Kidney epithelial cell (primary cell): Measurements from ENCODE around the gene OTOGL. TPM values are rescaled to one million over a fixed set of nuclear protein-coding genes. Genes with fewer than 3 reads are reported as not detected.
A peak's percentile ranks its signal among the peaks of the same experiment; 100 is the strongest.

Source experiments
- DNase-seq: peaks from one replicate; pipeline ENCODE4 v3.0.0-alpha.2; 2010; ENCODE audit warnings: low read depth
- H3K27me3 ChIP-seq: 2 replicates; pipeline ENCODE4 v1.6.0; 2011; ENCODE audit warnings: low read length; ENCODE audit not compliant: control insufficient read depth, insufficient read depth
- H3K36me3 ChIP-seq: 2 replicates; pipeline ENCODE4 v1.5.1; 2011; ENCODE audit warnings: low read length; ENCODE audit not compliant: control insufficient read depth, insufficient read depth
- H3K4me3 ChIP-seq: 2 replicates; pipeline ENCODE4 v1.5.1; 2011; ENCODE audit warnings: low read depth, mild to moderate bottlenecking, control low read depth, low read length
- total RNA-seq: library from RNA; depleted of rRNA; stranded (reverse); fragments of >200 nt; gene quantifications from 2 replicates; pipeline ENCODE4 v1.2.3, GENCODE V29; 2015
- TF ChIP-seq, protein P1 (sequence below): IDR thresholded peaks from 2 replicates; pipeline ENCODE4 v1.5.1; 2011; ENCODE audit warnings: mild to moderate bottlenecking, moderate library complexity, low read length, control low read depth, inconsistent platforms; ENCODE audit not compliant: insufficient read depth, poor library complexity, severe bottlenecking

The OTOGL gene
- total RNA-seq, 1 donor from 2014 or later = 0.33 TPM

DNA sequence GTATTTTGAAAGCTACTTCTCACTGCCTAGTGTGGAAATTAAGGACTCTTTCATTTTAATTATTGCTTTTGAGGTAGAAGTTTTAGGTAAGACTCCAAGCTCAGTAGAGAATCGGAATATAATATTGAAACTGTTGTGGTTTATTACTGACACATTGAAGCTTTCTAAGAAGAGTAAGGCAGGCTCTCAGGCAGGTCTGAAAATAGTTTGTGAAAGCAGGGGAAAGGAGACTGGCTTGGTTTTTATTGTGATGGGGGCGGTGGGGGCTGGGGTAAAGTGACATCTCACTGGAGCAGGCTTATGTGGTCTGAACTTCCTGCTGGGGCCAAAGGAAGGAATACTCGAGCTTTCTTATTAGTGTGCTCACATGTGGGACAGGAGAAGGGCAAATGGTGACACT, 79.5 kb downstream of the OTOGL start:
- TF ChIP-seq, protein P1, sequence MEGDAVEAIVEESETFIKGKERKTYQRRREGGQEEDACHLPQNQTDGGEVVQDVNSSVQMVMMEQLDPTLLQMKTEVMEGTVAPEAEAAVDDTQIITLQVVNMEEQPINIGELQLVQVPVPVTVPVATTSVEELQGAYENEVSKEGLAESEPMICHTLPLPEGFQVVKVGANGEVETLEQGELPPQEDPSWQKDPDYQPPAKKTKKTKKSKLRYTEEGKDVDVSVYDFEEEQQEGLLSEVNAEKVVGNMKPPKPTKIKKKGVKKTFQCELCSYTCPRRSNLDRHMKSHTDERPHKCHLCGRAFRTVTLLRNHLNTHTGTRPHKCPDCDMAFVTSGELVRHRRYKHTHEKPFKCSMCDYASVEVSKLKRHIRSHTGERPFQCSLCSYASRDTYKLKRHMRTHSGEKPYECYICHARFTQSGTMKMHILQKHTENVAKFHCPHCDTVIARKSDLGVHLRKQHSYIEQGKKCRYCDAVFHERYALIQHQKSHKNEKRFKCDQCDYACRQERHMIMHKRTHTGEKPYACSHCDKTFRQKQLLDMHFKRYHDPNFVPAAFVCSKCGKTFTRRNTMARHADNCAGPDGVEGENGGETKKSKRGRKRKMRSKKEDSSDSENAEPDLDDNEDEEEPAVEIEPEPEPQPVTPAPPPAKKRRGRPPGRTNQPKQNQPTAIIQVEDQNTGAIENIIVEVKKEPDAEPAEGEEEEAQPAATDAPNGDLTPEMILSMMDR = no peak
- H3K27me3 ChIP-seq = no peaks in the 10 kb centered on the region
- no peaks in the 10 kb centered on the region for H3K36me3 ChIP-seq
- H3K4me3 ChIP-seq = no peak overlapping the region
- DNase-seq = no peak

DNA sequence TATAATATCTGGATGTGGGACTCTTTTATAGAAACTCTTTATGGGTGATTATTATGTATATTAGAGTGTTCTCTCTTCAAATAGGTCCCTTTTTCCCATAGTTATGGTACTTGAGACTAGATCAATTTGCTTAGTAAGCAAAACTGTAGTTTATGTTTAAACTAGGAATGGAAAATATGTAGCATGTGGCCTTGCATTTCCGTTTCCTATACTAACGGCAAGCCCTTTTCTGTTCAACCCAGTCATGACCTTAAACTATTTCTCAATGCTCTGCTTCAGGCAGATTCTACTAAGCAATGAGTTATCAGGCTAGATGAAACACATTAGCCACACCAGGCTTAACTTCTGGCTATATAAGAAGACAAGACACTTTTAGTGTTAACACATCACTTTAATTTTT, 84.6 kb downstream of the OTOGL start:
- no peak for DNase-seq
- Histone ChIP-seq H3K36me3 (no peaks in the 10 kb centered on the region), H3K4me3 (no peak overlapping the region), H3K27me3 (no peaks in the 10 kb centered on the region)
- TF ChIP-seq, protein P1 = no peak

DNA sequence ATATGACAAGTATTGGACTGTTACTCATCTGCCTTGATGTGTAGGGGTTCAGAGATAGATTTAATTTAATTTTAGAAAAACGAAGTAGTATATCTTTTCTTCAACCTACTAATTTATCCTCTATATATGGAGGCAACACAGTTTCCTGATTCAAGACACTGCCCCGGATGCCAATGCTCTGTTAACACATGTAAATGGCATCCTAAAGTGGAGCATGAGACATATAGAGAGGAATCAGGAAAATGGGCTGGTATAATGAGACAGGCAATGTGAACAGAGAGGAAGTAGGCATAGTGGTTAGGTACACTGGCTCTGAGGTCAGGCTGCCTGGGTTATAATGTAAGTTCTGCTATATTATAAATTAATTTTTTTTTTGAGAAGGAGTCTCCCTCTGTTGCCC, 85.6 kb downstream of the OTOGL start:
- TF ChIP-seq, protein P1 = no peak
- no peak for DNase-seq
- H3K36me3 ChIP-seq = no peaks in the 10 kb centered on the region
- H3K4me3 ChIP-seq = no peak overlapping the region
- no peaks in the 10 kb centered on the region for H3K27me3 ChIP-seq

DNA sequence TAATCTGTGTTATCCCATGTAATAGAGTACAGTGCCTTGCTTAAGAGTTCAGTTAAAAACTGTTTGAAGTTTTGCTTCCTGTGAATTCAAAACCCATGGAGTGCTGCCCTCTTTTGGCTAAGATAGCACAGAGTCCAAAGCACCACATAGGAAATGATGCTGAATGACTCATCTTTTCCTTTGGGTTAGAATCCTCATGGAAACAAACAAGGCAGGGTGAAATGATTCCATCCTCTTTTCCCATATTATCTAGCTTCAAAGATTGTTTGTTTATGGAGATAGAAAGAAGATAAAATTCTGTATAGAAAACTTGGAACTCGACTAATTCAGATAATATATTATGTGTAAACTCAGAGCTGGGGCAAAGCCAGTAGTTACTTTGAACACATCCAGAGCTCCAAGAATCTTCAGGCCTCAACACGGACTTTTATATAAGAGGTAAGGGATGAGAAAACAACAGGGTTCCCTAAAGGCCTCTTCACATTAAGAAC, 87.4 kb downstream of the OTOGL start:
- DNase-seq = peak; percentile 65
- no peaks in the 10 kb centered on the region for H3K36me3 ChIP-seq
- H3K4me3 ChIP-seq = no peak overlapping the region
- no peaks in the 10 kb centered on the region for H3K27me3 ChIP-seq
- TF ChIP-seq, protein P1 = peak; percentile 79

DNA sequence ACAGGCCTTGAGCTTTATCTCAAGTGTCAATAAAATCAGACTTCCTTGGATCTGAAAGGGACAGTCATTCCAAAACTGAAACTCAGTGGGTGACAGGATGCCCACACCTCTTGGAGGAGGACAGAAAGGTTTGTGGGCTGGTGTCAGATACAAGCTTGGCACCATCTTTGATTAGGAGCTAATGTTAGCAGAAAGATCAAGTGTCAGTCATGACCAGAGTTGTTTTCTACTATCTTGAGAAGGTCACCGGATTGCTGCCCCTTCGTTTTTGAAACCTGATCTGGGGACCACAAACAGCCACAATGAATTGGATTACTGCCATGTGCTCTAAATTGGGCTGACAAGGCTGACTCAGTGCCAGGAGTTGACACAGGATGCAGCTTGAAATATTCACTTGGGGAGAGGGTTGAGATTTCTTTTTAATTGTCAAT, 88.3 kb downstream of the OTOGL start:
- Histone ChIP-seq H3K4me3 (no peak overlapping the region), H3K27me3 (no peaks in the 10 kb centered on the region), H3K36me3 (no peaks in the 10 kb centered on the region)
- TF ChIP-seq, protein P1 = no peak
- DNase-seq = no peak

DNA sequence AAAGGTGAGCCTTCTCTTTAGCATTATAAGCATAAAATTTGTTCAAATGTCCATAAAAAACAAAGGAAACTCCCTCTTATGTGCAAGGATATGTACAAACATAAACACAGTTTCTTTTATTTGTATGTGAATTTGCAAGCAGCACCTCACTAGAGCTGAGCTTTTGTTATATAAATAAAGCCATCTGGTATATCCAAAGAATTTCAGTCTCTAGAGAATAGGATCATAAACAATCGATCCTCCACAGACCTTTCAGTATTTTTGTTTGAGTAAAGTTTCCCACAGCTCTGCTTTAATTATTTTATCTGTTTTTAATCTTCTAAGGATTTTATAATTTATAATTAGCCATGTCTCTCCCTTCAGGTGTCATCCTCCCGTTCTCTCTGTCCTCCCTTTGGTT, 89.2 kb downstream of the OTOGL start:
- H3K4me3 ChIP-seq = no peak overlapping the region
- no peaks in the 10 kb centered on the region for H3K36me3 ChIP-seq
- TF ChIP-seq, protein P1 = no peak
- H3K27me3 ChIP-seq = no peaks in the 10 kb centered on the region
- no peak for DNase-seq
